HepG2 (cell line): Measurements from ENCODE around the gene HOXC11. TPM values are rescaled to one million over a fixed set of nuclear protein-coding genes. Genes with fewer than 3 reads are reported as not detected.

Experiments used
- E2F1 ChIP-seq: sonication (generic); formaldehyde crosslinking; IDR thresholded peaks from 2 replicates; pipeline ENCODE4 v1.5.0; 2020; ENCODE audit warnings: missing genetic modification reagents
- ISL2 ChIP-seq: sonication (generic); formaldehyde crosslinking; IDR thresholded peaks from 2 replicates; pipeline ENCODE4 v1.5.0; 2020; ENCODE audit warnings: missing genetic modification reagents
- MED1 ChIP-seq: sonication (generic); formaldehyde crosslinking; IDR thresholded peaks from 2 replicates; pipeline ENCODE4 v1.4.0; 2020; ENCODE audit warnings: missing genetic modification reagents
- MEF2D ChIP-seq: sonication (generic); formaldehyde crosslinking; IDR thresholded peaks from 2 replicates; pipeline ENCODE4 v1.5.1; 2020; ENCODE audit warnings: mild to moderate bottlenecking, missing genetic modification reagents
- PAF1 ChIP-seq: IDR thresholded peaks from 2 replicates; pipeline ENCODE4 v1.6.1; 2016; ENCODE audit warnings: missing genetic modification reagents, missing compliant biosample characterization
- SALL1 ChIP-seq: sonication (generic); formaldehyde crosslinking; IDR thresholded peaks from 2 replicates; pipeline ENCODE4 v1.8.0; 2022; ENCODE audit warnings: mild to moderate bottlenecking, missing genetic modification reagents
- ZHX1 ChIP-seq: sonication (generic); formaldehyde crosslinking; IDR thresholded peaks from 2 replicates; pipeline ENCODE4 v1.8.1; 2022; ENCODE audit warnings: low read depth, mild to moderate bottlenecking, missing genetic modification reagents
- ZIK1 ChIP-seq: sonication (generic); formaldehyde crosslinking; IDR thresholded peaks from 2 replicates; pipeline ENCODE4 v1.5.0; 2020; ENCODE audit warnings: mild to moderate bottlenecking, low read depth, missing genetic modification reagents, borderline replicate concordance
- ZNF17 ChIP-seq: sonication (generic); formaldehyde crosslinking; IDR thresholded peaks from 2 replicates; pipeline ENCODE4 v1.5.0; 2020; ENCODE audit warnings: mild to moderate bottlenecking, missing genetic modification reagents
- ZNF678 ChIP-seq: sonication (generic); formaldehyde crosslinking; IDR thresholded peaks from 2 replicates; pipeline ENCODE4 v1.4.0; 2020; ENCODE audit warnings: mild to moderate bottlenecking, missing genetic modification reagents
- polyA plus RNA-seq, 8 experiments: library from polyadenylated mRNA; depleted of rRNA in 3 of 8; stranded (reverse) in 7 of 8; unstranded in 1 of 8; fragments of >200 nt; fragmentation: Illumina TruSeq in 4 of 8; extraction: Trizol in 4 of 8; gene quantifications; 2 replicates each; pipeline versions ENCODE4 v1.2.1 to v1.2.3, GENCODE V29; 2011 to 2016; ENCODE audit warnings: low read depth in 4 of 8, missing spikeins in 1 of 8, mixed read lengths in 1 of 8; ENCODE audit not compliant: insufficient read depth in 1 of 8
- total RNA-seq, 5 experiments: library from RNA; depleted of rRNA; stranded (reverse); fragments of >200 nt; fragmentation: Illumina TruSeq; extraction: Trizol; gene quantifications; 2 replicates each; pipeline ENCODE4 v1.2.3, GENCODE V29; 2016; ENCODE audit warnings: low read depth in 1 of 5
- TF ChIP-seq, protein P1 (sequence below): sonication (generic); formaldehyde crosslinking; IDR thresholded peaks from 2 replicates; pipeline ENCODE4 v1.4.0; 2020; ENCODE audit warnings: missing genetic modification reagents
- TF ChIP-seq, protein P2 (sequence below): sonication (generic); formaldehyde crosslinking; IDR thresholded peaks from 2 replicates; pipeline ENCODE4 v1.4.0; 2020; ENCODE audit warnings: low read depth, missing genetic modification reagents

The HOXC11 gene
- total and polyA plus RNA-seq, 2 of the 13 experiments (the other 11 are each of a cell fraction or from before 2014, with no cell fraction given) = not detected

DNA sequence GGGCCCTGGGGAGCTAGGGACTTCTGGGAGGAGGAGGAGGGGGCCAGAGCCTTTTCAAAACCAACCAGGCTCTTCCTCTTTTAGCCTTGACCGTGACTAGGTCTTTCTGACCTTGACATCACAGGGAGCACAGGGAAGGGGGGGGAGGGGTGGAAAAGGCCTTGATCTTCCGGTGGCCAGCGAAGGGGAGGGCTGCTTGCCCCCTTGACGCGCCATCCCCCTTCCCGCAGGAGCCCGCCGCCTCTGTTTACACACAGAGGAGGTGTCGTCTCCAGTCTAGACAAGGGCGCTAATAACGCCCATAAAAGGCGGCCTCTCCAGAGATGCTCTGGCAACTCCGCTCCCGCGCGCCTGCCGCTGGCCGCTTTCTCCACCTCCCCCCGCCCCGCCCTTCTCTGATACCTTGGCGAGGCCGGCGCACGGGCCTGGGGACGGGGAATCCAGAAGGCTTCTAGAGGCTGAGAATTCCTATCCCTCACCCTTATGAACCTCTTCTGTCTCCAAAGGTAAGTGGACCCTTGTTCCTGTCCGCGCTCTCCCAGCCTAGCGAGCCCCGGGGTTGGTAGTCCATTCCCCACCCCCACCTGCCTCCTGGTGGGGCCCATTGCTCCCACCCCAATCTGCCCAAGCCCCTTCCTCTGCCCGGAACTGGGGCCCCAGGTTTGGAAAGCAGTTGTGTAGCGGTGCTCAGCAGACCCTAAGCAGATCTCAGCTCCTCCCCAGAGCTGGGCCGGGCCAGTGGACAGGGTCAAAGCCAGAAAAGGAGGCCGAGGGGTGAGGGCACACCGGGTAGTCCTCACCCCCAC, 23.1 kb upstream of the HOXC11 start (continued):
- TF ChIP-seq, protein P1, sequence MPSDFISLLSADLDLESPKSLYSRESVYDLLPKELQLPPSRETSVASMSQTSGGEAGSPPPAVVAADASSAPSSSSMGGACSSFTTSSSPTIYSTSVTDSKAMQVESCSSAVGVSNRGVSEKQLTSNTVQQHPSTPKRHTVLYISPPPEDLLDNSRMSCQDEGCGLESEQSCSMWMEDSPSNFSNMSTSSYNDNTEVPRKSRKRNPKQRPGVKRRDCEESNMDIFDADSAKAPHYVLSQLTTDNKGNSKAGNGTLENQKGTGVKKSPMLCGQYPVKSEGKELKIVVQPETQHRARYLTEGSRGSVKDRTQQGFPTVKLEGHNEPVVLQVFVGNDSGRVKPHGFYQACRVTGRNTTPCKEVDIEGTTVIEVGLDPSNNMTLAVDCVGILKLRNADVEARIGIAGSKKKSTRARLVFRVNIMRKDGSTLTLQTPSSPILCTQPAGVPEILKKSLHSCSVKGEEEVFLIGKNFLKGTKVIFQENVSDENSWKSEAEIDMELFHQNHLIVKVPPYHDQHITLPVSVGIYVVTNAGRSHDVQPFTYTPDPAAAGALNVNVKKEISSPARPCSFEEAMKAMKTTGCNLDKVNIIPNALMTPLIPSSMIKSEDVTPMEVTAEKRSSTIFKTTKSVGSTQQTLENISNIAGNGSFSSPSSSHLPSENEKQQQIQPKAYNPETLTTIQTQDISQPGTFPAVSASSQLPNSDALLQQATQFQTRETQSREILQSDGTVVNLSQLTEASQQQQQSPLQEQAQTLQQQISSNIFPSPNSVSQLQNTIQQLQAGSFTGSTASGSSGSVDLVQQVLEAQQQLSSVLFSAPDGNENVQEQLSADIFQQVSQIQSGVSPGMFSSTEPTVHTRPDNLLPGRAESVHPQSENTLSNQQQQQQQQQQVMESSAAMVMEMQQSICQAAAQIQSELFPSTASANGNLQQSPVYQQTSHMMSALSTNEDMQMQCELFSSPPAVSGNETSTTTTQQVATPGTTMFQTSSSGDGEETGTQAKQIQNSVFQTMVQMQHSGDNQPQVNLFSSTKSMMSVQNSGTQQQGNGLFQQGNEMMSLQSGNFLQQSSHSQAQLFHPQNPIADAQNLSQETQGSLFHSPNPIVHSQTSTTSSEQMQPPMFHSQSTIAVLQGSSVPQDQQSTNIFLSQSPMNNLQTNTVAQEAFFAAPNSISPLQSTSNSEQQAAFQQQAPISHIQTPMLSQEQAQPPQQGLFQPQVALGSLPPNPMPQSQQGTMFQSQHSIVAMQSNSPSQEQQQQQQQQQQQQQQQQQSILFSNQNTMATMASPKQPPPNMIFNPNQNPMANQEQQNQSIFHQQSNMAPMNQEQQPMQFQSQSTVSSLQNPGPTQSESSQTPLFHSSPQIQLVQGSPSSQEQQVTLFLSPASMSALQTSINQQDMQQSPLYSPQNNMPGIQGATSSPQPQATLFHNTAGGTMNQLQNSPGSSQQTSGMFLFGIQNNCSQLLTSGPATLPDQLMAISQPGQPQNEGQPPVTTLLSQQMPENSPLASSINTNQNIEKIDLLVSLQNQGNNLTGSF (CRISPR knock-in tag) = no peak
- TF ChIP-seq, protein P2, sequence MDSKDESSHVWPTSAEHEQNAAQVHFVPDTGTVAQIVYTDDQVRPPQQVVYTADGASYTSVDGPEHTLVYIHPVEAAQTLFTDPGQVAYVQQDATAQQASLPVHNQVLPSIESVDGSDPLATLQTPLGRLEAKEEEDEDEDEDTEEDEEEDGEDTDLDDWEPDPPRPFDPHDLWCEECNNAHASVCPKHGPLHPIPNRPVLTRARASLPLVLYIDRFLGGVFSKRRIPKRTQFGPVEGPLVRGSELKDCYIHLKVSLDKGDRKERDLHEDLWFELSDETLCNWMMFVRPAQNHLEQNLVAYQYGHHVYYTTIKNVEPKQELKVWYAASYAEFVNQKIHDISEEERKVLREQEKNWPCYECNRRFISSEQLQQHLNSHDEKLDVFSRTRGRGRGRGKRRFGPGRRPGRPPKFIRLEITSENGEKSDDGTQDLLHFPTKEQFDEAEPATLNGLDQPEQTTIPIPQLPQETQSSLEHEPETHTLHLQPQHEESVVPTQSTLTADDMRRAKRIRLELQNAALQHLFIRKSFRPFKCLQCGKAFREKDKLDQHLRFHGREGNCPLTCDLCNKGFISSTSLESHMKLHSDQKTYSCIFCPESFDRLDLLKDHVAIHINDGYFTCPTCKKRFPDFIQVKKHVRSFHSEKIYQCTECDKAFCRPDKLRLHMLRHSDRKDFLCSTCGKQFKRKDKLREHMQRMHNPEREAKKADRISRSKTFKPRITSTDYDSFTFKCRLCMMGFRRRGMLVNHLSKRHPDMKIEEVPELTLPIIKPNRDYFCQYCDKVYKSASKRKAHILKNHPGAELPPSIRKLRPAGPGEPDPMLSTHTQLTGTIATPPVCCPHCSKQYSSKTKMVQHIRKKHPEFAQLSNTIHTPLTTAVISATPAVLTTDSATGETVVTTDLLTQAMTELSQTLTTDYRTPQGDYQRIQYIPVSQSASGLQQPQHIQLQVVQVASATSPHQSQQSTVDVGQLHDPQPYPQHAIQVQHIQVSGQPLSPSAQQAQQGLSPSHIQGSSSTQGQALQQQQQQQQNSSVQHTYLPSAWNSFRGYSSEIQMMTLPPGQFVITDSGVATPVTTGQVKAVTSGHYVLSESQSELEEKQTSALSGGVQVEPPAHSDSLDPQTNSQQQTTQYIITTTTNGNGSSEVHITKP (CRISPR knock-in tag) = no peak
- TF ChIP-seq E2F1 (CRISPR knock-in tag) (no peak), ZIK1 (CRISPR knock-in tag) (no peak), PAF1 (CRISPR knock-in tag) (no peak), MED1 (CRISPR knock-in tag) (no peak), ZNF678 (CRISPR knock-in tag) (no peak), ZHX1 (no peak), ZNF17 (CRISPR knock-in tag) (no peak), MEF2D (CRISPR knock-in tag) (no peak), SALL1 (CRISPR knock-in tag) (0 out of 2 replicates have a peak, but pooled peaks have one; percentile 16), ISL2 (no peak)
